Fibroblast of lung (primary cell): ENCODE data around the gene DCAF15. TPM values are rescaled to one million over a fixed set of nuclear protein-coding genes. Genes with fewer than 3 reads are reported as not detected.

Source experiments
- DNase-seq, 2 donors: peaks; one replicate each; pipeline versions ENCODE4 v3.0.0 to v3.0.0-alpha.2; 2010; ENCODE audit warnings: low read depth in 2 of 2
- H2AFZ ChIP-seq: 2 replicates; pipeline ENCODE4 v1.5.1; 2012; ENCODE audit warnings: low read length, control low read depth, inconsistent platforms
- H3K27ac ChIP-seq: 2 replicates; pipeline ENCODE4 v1.5.1; 2011; ENCODE audit warnings: low read length, control low read depth; ENCODE audit not compliant: insufficient read depth
- H3K27me3 ChIP-seq: 2 replicates; pipeline ENCODE4 v1.5.1; 2011; ENCODE audit warnings: mild to moderate bottlenecking, low read length; ENCODE audit not compliant: control insufficient read depth, insufficient read depth
- H3K36me3 ChIP-seq: 2 replicates; pipeline ENCODE4 v1.5.1; 2011; ENCODE audit warnings: low read length; ENCODE audit not compliant: control insufficient read depth, insufficient read depth
- H3K4me1 ChIP-seq: 2 replicates; pipeline ENCODE4 v1.5.1; 2011; ENCODE audit warnings: low read length; ENCODE audit not compliant: control insufficient read depth, insufficient read depth; ENCODE audit errors: extremely low read depth
- H3K4me2 ChIP-seq: 2 replicates; pipeline ENCODE4 v1.5.1; 2011; ENCODE audit warnings: low read length, control low read depth; ENCODE audit not compliant: insufficient read depth; ENCODE audit errors: extremely low read depth
- H3K4me3 ChIP-seq, 4 experiments: fragments of 200-600 bp in 1 of 4; sonication (generic) in 1 of 4; replicated peaks in 1 of 4; 2 replicates each; pipeline ENCODE4 v1.5.1; 2011 to 2016; ENCODE audit warnings: low read length in 4 of 4, low read depth in 3 of 4, mild to moderate bottlenecking in 3 of 4, control low read depth in 2 of 4, inconsistent platforms in 1 of 4, mixed read lengths in 1 of 4; ENCODE audit not compliant: insufficient read depth in 1 of 4; ENCODE audit errors: control extremely low read depth in 1 of 4
- H3K79me2 ChIP-seq: 2 replicates; pipeline ENCODE4 v1.5.1; 2012; ENCODE audit warnings: mild to moderate bottlenecking, low read length, inconsistent platforms; ENCODE audit not compliant: control insufficient read depth, insufficient read depth
- H3K9ac ChIP-seq: 2 replicates; pipeline ENCODE4 v1.5.1; 2011; ENCODE audit warnings: mild to moderate bottlenecking, low read length, control low read depth; ENCODE audit not compliant: insufficient read depth
- H3K9me3 ChIP-seq: 2 replicates; pipeline ENCODE4 v1.5.1; 2012; ENCODE audit warnings: low read depth, low read length; ENCODE audit not compliant: control insufficient read depth, insufficient read depth
- H4K20me1 ChIP-seq: 2 replicates; pipeline ENCODE4 v1.5.1; 2011; ENCODE audit warnings: low read length; ENCODE audit not compliant: control insufficient read depth, insufficient read depth; ENCODE audit errors: extremely low read depth
- CTCF ChIP-seq, 2 donors: IDR thresholded peaks in 1 of 2; conservative IDR thresholded peaks in 1 of 2; 1 replicate in 1 of 2; 2 replicates in 1 of 2; pipeline ENCODE4 v1.5.1; 2011 to 2012; ENCODE audit warnings: low read length in 2 of 2, control low read depth in 1 of 2, inconsistent platforms in 1 of 2, low read depth in 1 of 2, mild to moderate bottlenecking in 1 of 2
- EZH2 ChIP-seq: IDR thresholded peaks from 2 replicates; pipeline ENCODE4 v1.5.1; 2012; ENCODE audit warnings: low read length, control low read depth, mild to moderate bottlenecking; ENCODE audit errors: missing control alignments
- polyA plus RNA-seq, 2 donors: library from polyadenylated mRNA; depleted of rRNA in 1 of 2; stranded (reverse) in 1 of 2; unstranded in 1 of 2; fragments of >200 nt; gene quantifications; 2 replicates each; pipeline ENCODE4 v1.2.1, GENCODE V29; 2011 to 2012; ENCODE audit warnings: missing spikeins in 1 of 2
- total RNA-seq: library from RNA; depleted of rRNA; stranded (reverse); fragments of >200 nt; gene quantifications from 2 replicates; pipeline ENCODE4 v1.2.1, GENCODE V29; 2014

DCAF15 gene
- total and polyA plus RNA-seq, 2 donors (not counting 1 experiment from before 2014, with no cell fraction given): 6.3 to 9.5 TPM

- Histone ChIP-seq H2AFZ (peak overlapping the region; percentile 59), H3K27ac (peak overlapping the region; percentile 98), H3K4me3 (peak overlapping the region; percentile 60 to 81 (median 71)), H4K20me1 (no peaks in the 10 kb centered on the region), H3K4me2 (peak overlapping the region; percentile 59), H3K36me3 (no peaks in the 10 kb centered on the region), H3K27me3 (no peaks in the 10 kb centered on the region), H3K79me2 (peaks cover 2% of the 10 kb centered on the region), H3K9me3 (no peaks in the 10 kb centered on the region), H3K9ac (peak overlapping the region; percentile 98), H3K4me1 (peaks cover 15% of the 10 kb centered on the region)
- TF ChIP-seq EZH2 (no peak), CTCF (conservative IDR thresholded peaks at IDR 0.05 in 1 of 2, IDR thresholded peaks at IDR 0.05 in 1 of 2; ENCODE audit: low read depth in 1 of 2, low read length in 2 of 2) (no peak)
- no peak for DNase-seq
These were observed 54.7 kb downstream of the DCAF15 start for GRCh38 chr19:14006766-14007562.

Other genes with a start within 250 kb of the DCAF15 start
- gene MRI1, start 188.0 kb upstream of the DCAF15 start, total RNA-seq: 17.7 and 20.3 TPM in 2 replicates
- gene MRI1, start 188.0 kb upstream of the DCAF15 start, polyA plus RNA-seq: 5.2 and 17.1 TPM in 2 replicates
- 50.1 and 58.8 TPM in 2 replicates for gene C19orf53, start 178.1 kb upstream of the DCAF15 start, total RNA-seq
- 146 and 206 TPM in 2 replicates for gene C19orf53, start 178.1 kb upstream of the DCAF15 start, polyA plus RNA-seq
- 5.6 and 6.7 TPM in 2 replicates for gene ZSWIM4, start 157.1 kb upstream of the DCAF15 start, total RNA-seq
- 1.6 and 2.0 TPM in 2 replicates for gene ZSWIM4, start 157.1 kb upstream of the DCAF15 start, polyA plus RNA-seq
- not detected in 2 replicates for gene NANOS3, start 75.4 kb upstream of the DCAF15 start, total RNA-seq
- gene NANOS3, start 75.4 kb upstream of the DCAF15 start, polyA plus RNA-seq: not detected in 2 replicates
- gene BRME1, start 46.4 kb upstream of the DCAF15 start, total RNA-seq: 0.51 and 0.83 TPM in 2 replicates
- gene BRME1, start 46.4 kb upstream of the DCAF15 start, polyA plus RNA-seq: 0.23 and 0.29 TPM in 2 replicates
- 5.1 and 10.6 TPM in 2 replicates for gene CC2D1A, start 46.3 kb upstream of the DCAF15 start, total RNA-seq
- 7.0 and 9.3 TPM in 2 replicates for gene CC2D1A, start 46.3 kb upstream of the DCAF15 start, polyA plus RNA-seq
- 1.0 and 2.1 TPM in 2 replicates for gene PODNL1, start 14.1 kb upstream of the DCAF15 start, total RNA-seq
- 3.5 and 6.9 TPM in 2 replicates for gene PODNL1, start 14.1 kb upstream of the DCAF15 start, polyA plus RNA-seq
- 1.0 and 2.6 TPM in 2 replicates for gene RFX1, start 53.8 kb downstream of the DCAF15 start, total RNA-seq
- gene RFX1, start 53.8 kb downstream of the DCAF15 start, polyA plus RNA-seq: 0.44 and 2.4 TPM in 2 replicates
- not detected in 2 replicates for gene RLN3, start 75.6 kb downstream of the DCAF15 start, total RNA-seq
- gene RLN3, start 75.6 kb downstream of the DCAF15 start, polyA plus RNA-seq: not detected in 2 replicates
- gene IL27RA, start 79.3 kb downstream of the DCAF15 start, total RNA-seq: 2.1 and 2.6 TPM in 2 replicates
- 0.84 and 1.2 TPM in 2 replicates for gene IL27RA, start 79.3 kb downstream of the DCAF15 start, polyA plus RNA-seq
- 0.51 and 1.3 TPM in 2 replicates for gene PALM3, start 109.6 kb downstream of the DCAF15 start, total RNA-seq
- gene PALM3, start 109.6 kb downstream of the DCAF15 start, polyA plus RNA-seq: 0.02 and 0.20 TPM in 2 replicates
- gene MISP3, start 120.3 kb downstream of the DCAF15 start, total RNA-seq: 0.77 and 0.83 TPM in 2 replicates
- 0.33 and 0.41 TPM in 2 replicates for gene MISP3, start 120.3 kb downstream of the DCAF15 start, polyA plus RNA-seq
- gene C19orf67, start 133.3 kb downstream of the DCAF15 start, total RNA-seq: not detected in 2 replicates
- gene C19orf67, start 133.3 kb downstream of the DCAF15 start, polyA plus RNA-seq: not detected in 2 replicates
- 19.0 and 24.1 TPM in 2 replicates for gene SAMD1, start 138.2 kb downstream of the DCAF15 start, total RNA-seq
- gene SAMD1, start 138.2 kb downstream of the DCAF15 start, polyA plus RNA-seq: 7.3 and 14.5 TPM in 2 replicates
- gene PRKACA, start 165.3 kb downstream of the DCAF15 start, total RNA-seq: 30.6 and 43.6 TPM in 2 replicates
- 67.4 and 104 TPM in 2 replicates for gene PRKACA, start 165.3 kb downstream of the DCAF15 start, polyA plus RNA-seq
- 0.26 and 2.6 TPM in 2 replicates for gene ASF1B, start 184.1 kb downstream of the DCAF15 start, total RNA-seq
- 6.5 and 26.2 TPM in 2 replicates for gene ASF1B, start 184.1 kb downstream of the DCAF15 start, polyA plus RNA-seq